A673 (cell line): ENCODE data around the gene TSHZ2. TPM values are rescaled to one million over a fixed set of nuclear protein-coding genes. Genes with fewer than 3 reads are reported as not detected.

Experiments
- BruUV-seq: library from RNA; stranded (reverse); fragments of 400-500 nt; replicated peaks from 2 replicates; lab custom pipeline; 2021; lab: Mats Ljungman, UMichigan
- CTCF ChIA-PET: fragments of 300-600 bp; sonication (Branson Sonifier 250); formaldehyde crosslinking; loops from one replicate; lab custom pipeline; 2022; ENCODE audit warnings: antibody characterized with exemption; lab: Charles Lee
- POLR2A ChIA-PET: fragments of 300-600 bp; sonication (Branson Sonifier 250); formaldehyde crosslinking; loops from one replicate; lab custom pipeline; 2022; ENCODE audit warnings: antibody characterized with exemption; ENCODE audit not compliant: low non-redundant PET; lab: Charles Lee
- DNase-seq: peaks from one replicate; pipeline ENCODE4 v3.0.0-alpha.2; 2015; ENCODE audit warnings: low spot score
- H3K27ac ChIP-seq: fragments of 200-600 bp; sonication (generic); 2 replicates; pipeline ENCODE4 v1.5.1; 2016; ENCODE audit warnings: mixed run types, low read depth, mild to moderate bottlenecking, mixed read lengths, antibody characterized with exemption, low read length; ENCODE audit not compliant: poor library complexity, severe bottlenecking
- H3K27me3 ChIP-seq: fragments of 200-600 bp; sonication (generic); replicated peaks from 2 replicates; pipeline ENCODE4 v1.6.1; 2017; ENCODE audit warnings: mixed run types, low read depth, mild to moderate bottlenecking, mixed read lengths, antibody characterized with exemption, low read length; ENCODE audit not compliant: insufficient read depth, poor library complexity
- H3K36me3 ChIP-seq: fragments of 200-600 bp; sonication (generic); 2 replicates; pipeline ENCODE4 v1.6.1; 2016; ENCODE audit warnings: mixed run types, mild to moderate bottlenecking, mixed read lengths, antibody characterized with exemption, low read length; ENCODE audit not compliant: insufficient read depth, poor library complexity, severe bottlenecking
- H3K4me1 ChIP-seq: fragments of 200-600 bp; sonication (generic); 2 replicates; pipeline ENCODE4 v1.6.1; 2017; ENCODE audit warnings: mixed run types, mild to moderate bottlenecking, mixed read lengths, antibody characterized with exemption, low read length; ENCODE audit not compliant: insufficient read depth, poor library complexity, severe bottlenecking
- H3K4me3 ChIP-seq: fragments of 200-600 bp; sonication (generic); 2 replicates; pipeline ENCODE4 v1.5.1; 2016; ENCODE audit warnings: low read depth, mixed run types, mild to moderate bottlenecking, mixed read lengths, low read length; ENCODE audit not compliant: poor library complexity, severe bottlenecking
- H3K9me3 ChIP-seq: fragments of 200-600 bp; sonication (generic); 2 replicates; pipeline ENCODE4 v1.6.1; 2016; ENCODE audit warnings: mixed run types, low read depth, mild to moderate bottlenecking, mixed read lengths, antibody characterized with exemption, low read length; ENCODE audit not compliant: poor library complexity, severe bottlenecking
- EZH2 ChIP-seq: fragments of 200-600 bp; sonication (generic); IDR thresholded peaks from 2 replicates; pipeline ENCODE4 v1.6.1; 2017; ENCODE audit warnings: borderline replicate concordance, low read depth, mild to moderate bottlenecking, mixed read lengths, antibody characterized with exemption, low read length; ENCODE audit not compliant: poor library complexity, severe bottlenecking
- intact Hi-C: fragments of 100-400 bp; cut with micrococcal nuclease; formaldehyde crosslinking; loops from one replicate; pipeline ENCODE4 v1.10.0; 2022; ENCODE audit not compliant: unreplicated experiment
- total RNA-seq: library from RNA; stranded (reverse); gene quantifications from 2 replicates; pipeline ENCODE4 v1.2.3, GENCODE V29; 2021
- TF ChIP-seq, protein P1 (sequence below): fragments of 300-800, 200-600 bp; sonication (generic); conservative IDR thresholded peaks from 2 replicates; pipeline ENCODE4 v1.5.1; 2017; ENCODE audit warnings: low read depth, mild to moderate bottlenecking, antibody characterized with exemption, low read length, moderate library complexity, mixed read lengths

TSHZ2 gene
- total RNA-seq, 1 experiment from 2014 or later = 4.1 TPM

GRCh38 chr20:53385941-53386767 lies 414.0 kb downstream of the TSHZ2 start:
- CTCF ChIA-PET = no interaction called here
- no peaks in the 10 kb centered on the region for H3K27me3 ChIP-seq
- TF ChIP-seq EZH2 = no peak
- TF ChIP-seq, protein P1, sequence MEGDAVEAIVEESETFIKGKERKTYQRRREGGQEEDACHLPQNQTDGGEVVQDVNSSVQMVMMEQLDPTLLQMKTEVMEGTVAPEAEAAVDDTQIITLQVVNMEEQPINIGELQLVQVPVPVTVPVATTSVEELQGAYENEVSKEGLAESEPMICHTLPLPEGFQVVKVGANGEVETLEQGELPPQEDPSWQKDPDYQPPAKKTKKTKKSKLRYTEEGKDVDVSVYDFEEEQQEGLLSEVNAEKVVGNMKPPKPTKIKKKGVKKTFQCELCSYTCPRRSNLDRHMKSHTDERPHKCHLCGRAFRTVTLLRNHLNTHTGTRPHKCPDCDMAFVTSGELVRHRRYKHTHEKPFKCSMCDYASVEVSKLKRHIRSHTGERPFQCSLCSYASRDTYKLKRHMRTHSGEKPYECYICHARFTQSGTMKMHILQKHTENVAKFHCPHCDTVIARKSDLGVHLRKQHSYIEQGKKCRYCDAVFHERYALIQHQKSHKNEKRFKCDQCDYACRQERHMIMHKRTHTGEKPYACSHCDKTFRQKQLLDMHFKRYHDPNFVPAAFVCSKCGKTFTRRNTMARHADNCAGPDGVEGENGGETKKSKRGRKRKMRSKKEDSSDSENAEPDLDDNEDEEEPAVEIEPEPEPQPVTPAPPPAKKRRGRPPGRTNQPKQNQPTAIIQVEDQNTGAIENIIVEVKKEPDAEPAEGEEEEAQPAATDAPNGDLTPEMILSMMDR = no peak

DNA sequence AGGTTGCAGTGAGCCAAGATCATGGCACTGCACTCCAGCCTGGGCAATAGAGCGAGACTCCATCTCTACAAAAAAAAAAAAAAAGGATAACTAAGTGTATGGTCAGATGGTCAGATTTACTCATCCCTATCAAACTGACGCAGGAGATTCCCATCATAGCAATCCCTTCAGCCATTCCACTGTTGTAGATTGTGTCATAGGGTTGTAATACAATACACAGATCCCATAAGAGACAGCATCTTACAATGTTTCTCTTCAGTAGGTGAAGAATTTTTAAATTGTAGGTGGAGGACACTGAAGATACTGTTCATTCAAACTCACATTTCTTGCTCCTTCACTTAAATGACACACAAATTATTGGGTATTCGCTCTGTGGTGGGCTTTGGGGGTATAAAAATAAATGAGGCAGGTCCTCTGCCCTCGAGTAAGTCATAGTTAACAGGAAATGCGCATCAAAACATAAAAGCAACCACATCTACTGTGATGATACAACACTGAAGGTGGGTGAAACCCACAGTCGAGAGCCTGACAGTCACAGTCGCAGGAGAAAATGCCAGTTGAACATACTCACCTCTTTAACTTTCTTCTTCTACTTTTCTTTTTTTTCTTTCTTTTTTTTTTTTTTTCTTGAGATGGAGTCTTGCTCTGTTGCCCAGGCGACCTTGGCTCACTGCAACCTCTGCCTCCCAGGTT lies 416.0 kb downstream of the TSHZ2 start:
- Histone ChIP-seq H3K4me3 (no peak overlapping the region), H3K4me1 (peaks cover 11% of the 10 kb centered on the region), H3K27ac (no peak overlapping the region), H3K9me3 (no peaks in the 10 kb centered on the region), H3K27me3 (no peaks in the 10 kb centered on the region), H3K36me3 (no peaks in the 10 kb centered on the region)
- BruUV-seq = no TSS peak
- no peak for DNase-seq
- ChIA-PET POLR2A (no interaction called here), CTCF (no interaction called here)
- no peak for TF ChIP-seq EZH2
- TF ChIP-seq, protein P1 = no peak
- intact Hi-C loops = no loop called here

More at GRCh38 chr20:53385941-53386767, 414.0 kb downstream of the TSHZ2 start:
- POLR2A ChIA-PET = no interaction called here
- H3K4me3 ChIP-seq = no peak overlapping the region
- BruUV-seq = no TSS peak
- no peaks in the 10 kb centered on the region for H3K36me3 ChIP-seq
- no peak overlapping the region for H3K27ac ChIP-seq
- no peak for DNase-seq
- H3K9me3 ChIP-seq = no peaks in the 10 kb centered on the region
- H3K4me1 ChIP-seq = peaks cover 20% of the 10 kb centered on the region
- intact Hi-C loops = no loop called here

- no peaks in the 10 kb centered on the region for H3K27me3 ChIP-seq
- ChIA-PET CTCF (no interaction called here), POLR2A (no interaction called here)
- peaks cover 12% of the 10 kb centered on the region for H3K4me1 ChIP-seq
- H3K9me3 ChIP-seq = no peaks in the 10 kb centered on the region
- TF ChIP-seq, protein P1 = no peak
- TF ChIP-seq EZH2 = no peak
- DNase-seq = no peak
- no TSS peak for BruUV-seq
- H3K4me3 ChIP-seq = no peak overlapping the region
- H3K36me3 ChIP-seq = no peaks in the 10 kb centered on the region
- H3K27ac ChIP-seq = no peak overlapping the region
- intact Hi-C loops = no loop called here
Measured at GRCh38 chr20:53389516-53390300, 417.6 kb downstream of the TSHZ2 start.
